ENCODE results near the gene IGSF22.

The IGSF22 gene

DNA sequence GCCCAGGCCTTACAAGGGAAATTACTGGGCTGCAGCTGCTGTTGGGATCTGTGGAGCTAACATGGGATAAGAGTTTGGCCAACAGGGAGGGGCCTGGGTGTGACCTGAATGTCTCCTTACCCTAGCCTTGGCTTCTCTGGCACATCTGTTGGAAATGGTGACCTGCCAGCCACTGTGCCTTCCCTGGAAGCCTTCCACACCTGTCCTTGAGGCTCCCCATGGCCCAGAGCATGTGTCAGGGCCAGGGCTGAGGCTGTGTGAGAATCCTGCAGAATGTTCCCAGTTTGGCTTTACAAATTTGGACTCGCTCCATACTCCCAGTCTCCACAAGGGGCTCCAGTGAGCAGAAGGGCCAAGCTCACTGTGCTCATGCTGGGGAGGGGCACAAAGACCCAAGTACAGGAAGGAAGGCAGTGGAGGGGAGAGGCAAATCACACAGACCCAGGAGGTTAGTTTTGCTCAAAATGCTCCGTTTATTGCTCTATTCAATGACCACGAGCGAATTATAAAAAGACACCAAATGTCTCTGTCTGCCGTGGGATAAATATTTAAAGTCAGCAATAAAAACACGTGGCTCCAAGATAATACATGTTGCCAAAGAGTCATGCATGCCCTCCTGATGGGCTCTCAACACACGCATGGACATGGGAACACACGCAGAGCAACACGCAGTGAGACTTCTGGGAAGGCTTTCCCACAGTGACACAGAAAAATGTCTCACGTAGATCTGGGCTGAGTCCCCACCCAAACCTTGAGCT is 1.7 kb upstream of the IGSF22 start:
- TF ChIP-seq, protein P1, sequence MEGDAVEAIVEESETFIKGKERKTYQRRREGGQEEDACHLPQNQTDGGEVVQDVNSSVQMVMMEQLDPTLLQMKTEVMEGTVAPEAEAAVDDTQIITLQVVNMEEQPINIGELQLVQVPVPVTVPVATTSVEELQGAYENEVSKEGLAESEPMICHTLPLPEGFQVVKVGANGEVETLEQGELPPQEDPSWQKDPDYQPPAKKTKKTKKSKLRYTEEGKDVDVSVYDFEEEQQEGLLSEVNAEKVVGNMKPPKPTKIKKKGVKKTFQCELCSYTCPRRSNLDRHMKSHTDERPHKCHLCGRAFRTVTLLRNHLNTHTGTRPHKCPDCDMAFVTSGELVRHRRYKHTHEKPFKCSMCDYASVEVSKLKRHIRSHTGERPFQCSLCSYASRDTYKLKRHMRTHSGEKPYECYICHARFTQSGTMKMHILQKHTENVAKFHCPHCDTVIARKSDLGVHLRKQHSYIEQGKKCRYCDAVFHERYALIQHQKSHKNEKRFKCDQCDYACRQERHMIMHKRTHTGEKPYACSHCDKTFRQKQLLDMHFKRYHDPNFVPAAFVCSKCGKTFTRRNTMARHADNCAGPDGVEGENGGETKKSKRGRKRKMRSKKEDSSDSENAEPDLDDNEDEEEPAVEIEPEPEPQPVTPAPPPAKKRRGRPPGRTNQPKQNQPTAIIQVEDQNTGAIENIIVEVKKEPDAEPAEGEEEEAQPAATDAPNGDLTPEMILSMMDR (conservative IDR thresholded peaks at IDR 0.05; ENCODE audit: low read depth, low read length), result peak; percentile 86
- no peak overlapping the region for H3K4me3 ChIP-seq (ENCODE audit: low read depth, low read length)
- peak; percentile 48 for DNase-seq (ENCODE audit: low read depth)

DNA sequence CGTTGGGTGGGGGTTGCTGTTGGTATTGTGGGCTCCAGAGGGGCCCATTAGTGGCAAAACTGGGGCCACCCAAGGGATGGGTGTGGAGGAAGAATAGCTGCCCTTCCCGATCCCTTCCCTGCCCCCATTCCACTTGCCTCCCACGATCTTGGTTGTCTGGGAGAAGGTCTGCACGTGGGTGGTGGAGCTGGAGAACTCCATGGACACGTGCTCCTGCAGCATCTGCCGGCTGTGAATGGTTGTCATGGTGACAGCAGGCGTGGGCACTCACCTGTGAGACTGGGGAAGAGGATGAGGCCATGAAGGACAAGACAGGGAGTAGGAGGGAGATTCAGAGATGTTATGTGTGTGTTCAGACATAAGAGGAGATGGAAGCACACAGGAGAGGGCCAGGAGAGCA is 2.0 kb downstream of the IGSF22 start:
- TF ChIP-seq, protein P1 (conservative IDR thresholded peaks at IDR 0.05; ENCODE audit: low read depth, low read length), result no peak
- H3K4me3 ChIP-seq (ENCODE audit: low read depth, low read length), result no peak overlapping the region
- no peak for DNase-seq (ENCODE audit: low read depth)

DNA sequence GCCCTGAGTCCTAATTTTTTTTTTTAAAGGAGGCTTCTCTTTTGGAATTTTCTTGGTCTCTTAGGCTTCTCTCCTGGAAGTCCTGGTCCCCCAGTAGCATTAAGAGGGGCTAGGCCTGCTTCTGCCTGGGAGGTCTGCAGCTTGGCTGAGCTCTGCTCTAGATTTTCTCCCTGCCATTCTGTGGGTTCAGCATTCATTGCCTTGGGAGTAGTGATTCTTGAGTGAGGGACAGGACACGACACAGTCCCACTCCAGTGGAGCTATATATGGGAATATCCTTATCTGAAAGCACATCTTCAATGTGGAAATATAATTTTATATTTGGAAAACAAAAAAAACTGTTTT is 3.7 kb downstream of the IGSF22 start:
- TF ChIP-seq, protein P1 (conservative IDR thresholded peaks at IDR 0.05; ENCODE audit: low read depth, low read length), result no peak
- no peak for DNase-seq (ENCODE audit: low read depth)
- H3K4me3 ChIP-seq (ENCODE audit: low read depth, low read length), result no peak overlapping the region

DNA sequence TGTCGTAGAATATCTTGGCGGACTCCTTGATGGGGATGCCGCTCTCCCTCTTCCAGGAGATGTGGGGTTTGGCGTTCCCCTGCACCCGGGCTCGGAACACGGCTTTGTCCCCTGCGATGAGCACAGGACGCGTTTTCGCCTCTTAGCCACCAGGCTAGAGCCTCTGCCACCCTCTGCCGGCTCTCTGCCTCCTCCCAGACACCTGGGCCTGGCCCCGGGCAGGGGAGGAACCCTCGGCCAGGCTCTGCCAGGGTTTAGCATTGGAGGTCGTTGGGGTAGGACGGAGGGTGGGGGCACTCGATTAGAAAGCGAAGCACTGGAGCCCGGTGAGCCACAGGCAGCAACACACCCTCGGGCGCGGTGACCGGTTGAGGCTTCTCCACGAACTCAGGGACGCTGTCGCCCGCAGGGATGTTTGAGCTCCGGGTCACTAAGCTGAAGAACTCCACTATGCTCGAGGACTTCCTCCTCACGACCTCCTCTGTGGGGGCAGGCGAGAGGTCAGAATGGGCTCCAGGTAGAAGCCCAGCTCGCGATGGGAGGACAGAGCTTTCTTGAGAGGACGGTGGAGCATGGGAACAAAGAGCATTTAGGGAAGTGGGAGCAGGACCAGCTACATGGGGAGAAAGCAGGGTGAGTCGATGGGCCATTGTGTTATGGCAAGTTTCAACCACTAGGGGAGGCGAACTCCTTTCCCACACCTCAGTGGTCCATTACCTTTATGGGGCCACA is 4.3 kb downstream of the IGSF22 start:
- DNase-seq (ENCODE audit: low read depth), result peak; percentile 55
- TF ChIP-seq, protein P1 (conservative IDR thresholded peaks at IDR 0.05; ENCODE audit: low read depth, low read length), result peak; percentile 83
- peak overlapping the region; percentile 61 for H3K4me3 ChIP-seq (ENCODE audit: low read depth, low read length)

DNA sequence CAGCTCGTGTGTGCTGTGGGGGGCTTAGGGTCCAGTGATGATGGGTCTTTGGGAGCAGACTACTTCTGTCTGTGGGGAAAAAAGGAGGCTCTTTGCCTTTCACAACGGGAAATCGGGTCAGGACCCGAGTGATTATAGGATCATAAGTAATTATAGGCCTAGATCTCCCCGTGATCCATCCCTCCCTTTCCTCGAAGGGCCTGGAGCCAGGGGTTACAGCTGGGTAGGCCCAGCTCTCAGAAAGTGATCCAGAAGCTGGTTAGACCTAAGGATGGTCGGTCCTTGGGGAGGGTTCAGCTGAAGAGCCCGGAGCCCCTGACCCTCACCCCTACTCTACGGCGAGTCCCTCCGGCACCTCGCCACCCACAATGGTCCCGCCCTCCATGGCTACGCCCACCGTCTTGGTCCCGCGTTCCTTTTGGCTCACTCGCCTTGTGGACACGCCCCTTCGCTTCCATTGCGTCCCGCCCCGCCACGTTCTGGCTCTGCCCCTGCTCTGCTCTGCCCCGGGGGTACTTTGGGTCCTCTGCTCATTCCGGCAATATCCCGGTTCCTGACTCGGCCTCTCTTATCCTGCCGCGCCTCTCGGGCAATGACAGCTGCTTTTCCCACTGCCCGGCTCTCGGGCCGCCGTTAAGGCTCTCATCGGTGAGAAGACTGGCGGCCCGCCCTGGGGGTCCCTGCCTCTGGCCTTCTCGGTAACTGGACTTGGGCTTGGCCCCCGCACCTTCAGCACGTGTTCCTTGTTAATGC is 5.0 kb downstream of the IGSF22 start:
- TF ChIP-seq, protein P1 (conservative IDR thresholded peaks at IDR 0.05; ENCODE audit: low read depth, low read length), result no peak
- peak; percentile 57 for DNase-seq (ENCODE audit: low read depth)
- peak overlapping the region; percentile 61 for H3K4me3 ChIP-seq (ENCODE audit: low read depth, low read length)

DNA sequence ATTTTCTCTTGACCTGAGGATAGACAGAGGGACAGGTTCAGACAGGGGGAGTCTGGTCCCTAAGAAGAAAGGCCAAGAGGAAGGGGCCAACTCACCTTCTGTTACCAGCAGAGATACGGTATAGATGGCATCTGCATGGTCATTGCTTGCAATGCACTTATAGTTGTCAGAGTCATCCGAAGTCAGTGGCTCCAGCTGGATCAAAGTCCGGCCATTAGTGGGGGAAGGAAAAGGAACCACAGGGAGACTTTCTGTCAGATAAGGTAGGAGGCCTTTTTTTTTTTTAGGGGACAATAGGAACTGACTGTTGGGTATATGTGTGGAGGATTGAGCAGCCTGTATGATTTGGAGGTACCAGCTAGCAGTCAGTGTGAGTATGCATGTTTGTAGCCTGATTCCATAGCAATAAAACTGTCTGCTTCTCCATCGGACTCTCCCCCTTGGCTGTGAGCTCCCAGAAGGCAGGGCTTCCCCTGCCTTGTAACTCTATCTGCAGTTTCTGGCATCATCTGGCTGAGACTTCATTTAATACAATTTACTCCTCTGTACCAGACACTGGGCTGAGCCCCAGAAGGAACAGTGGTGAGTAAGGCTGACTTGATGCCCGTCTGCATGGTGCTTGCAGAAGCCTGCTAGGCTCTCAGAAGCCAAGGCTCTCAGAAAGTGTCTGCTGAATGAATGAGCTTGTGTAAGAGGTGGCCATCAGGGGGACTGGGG is 5.7 kb downstream of the IGSF22 start:
- TF ChIP-seq, protein P1 (conservative IDR thresholded peaks at IDR 0.05; ENCODE audit: low read depth, low read length), result no peak
- H3K4me3 ChIP-seq (ENCODE audit: low read depth, low read length), result no peak overlapping the region
- no peak for DNase-seq (ENCODE audit: low read depth)

Data from choroid plexus epithelial cell (primary cell).